ENCODE measurements around the gene TMIGD3.

GRCh38 chr1:111489604-111490003, 13.8 kb downstream of the TMIGD3 start:
- TF ChIP-seq CTCF (IDR thresholded peaks at IDR 0.05; ENCODE audit: low read depth, low read length), result peak; percentile 6
- no peak for TF ChIP-seq POLR2A (IDR thresholded peaks at IDR 0.05; ENCODE audit: extremely low read depth, insufficient read length)

Measured in NB4 (cell line).